Activated naive CD8-positive, alpha-beta T cell treated with anti-CD3 and anti-CD28 coated beads for 36 hours (primary cell): ENCODE results near the gene EPS8L3. TPM values are rescaled to one million over a fixed set of nuclear protein-coding genes. Genes with fewer than 3 reads are reported as not detected.
"Not testable (repeated sequence)": the region's sequence is repeated elsewhere in the genome, so short reads cannot be mapped to it uniquely, and the experiment has no call there.

Source experiments
- DNase-seq: peaks from one replicate; pipeline ENCODE4 v3.0.0; 2021
- H3K27ac Mint-ChIP-seq: one replicate; pipeline ENCODE4 v1.8.0; 2022; ENCODE audit warnings: mild to moderate bottlenecking, moderate library complexity, mixed read lengths
- H3K27me3 Mint-ChIP-seq: one replicate; pipeline ENCODE4 v1.8.0; 2022; ENCODE audit warnings: mild to moderate bottlenecking, mixed read lengths
- H3K36me3 Mint-ChIP-seq: one replicate; pipeline ENCODE4 v1.8.0; 2021; ENCODE audit warnings: mild to moderate bottlenecking, mixed read lengths
- H3K4me1 Mint-ChIP-seq: one replicate; pipeline ENCODE4 v1.8.0; 2021; ENCODE audit warnings: mixed read lengths
- H3K4me3 Mint-ChIP-seq: one replicate; pipeline ENCODE4 v1.8.0; 2022; ENCODE audit warnings: mild to moderate bottlenecking, moderate library complexity, mixed read lengths
- H3K9me3 Mint-ChIP-seq: one replicate; pipeline ENCODE4 v1.8.0; 2022; ENCODE audit warnings: mixed read lengths
- total RNA-seq, 2 experiments: library from RNA; stranded (reverse); gene quantifications; one replicate each; pipeline ENCODE4 v1.2.3, GENCODE V29; 2021

EPS8L3 gene
- total RNA-seq, 2 experiments from 2014 or later, result not detected

GRCh38 chr1:109765896-109766615 is 2.3 kb upstream of the EPS8L3 start:
- H3K4me1 Mint-ChIP-seq, result no peaks in the 10 kb centered on the region
- no peaks in the 10 kb centered on the region for H3K36me3 Mint-ChIP-seq
- H3K9me3 Mint-ChIP-seq, result no peaks in the 10 kb centered on the region
- DNase-seq, result no peak
- H3K27me3 Mint-ChIP-seq, result no peaks in the 10 kb centered on the region
- no peak overlapping the region for H3K27ac Mint-ChIP-seq
- H3K4me3 Mint-ChIP-seq, result no peak overlapping the region

- DNase-seq, result no peak
Measured at GRCh38 chr1:109765483-109765815, 1.7 kb upstream of the EPS8L3 start.

GRCh38 chr1:109764561-109765482 is 1.1 kb upstream of the EPS8L3 start:
- Mint-ChIP-seq H3K27ac (no peak overlapping the region), H3K27me3 (no peaks in the 10 kb centered on the region), H3K36me3 (no peaks in the 10 kb centered on the region), H3K4me3 (no peak overlapping the region), H3K9me3 (no peaks in the 10 kb centered on the region), H3K4me1 (no peaks in the 10 kb centered on the region)
- DNase-seq, result no peak

More at GRCh38 chr1:109765483-109765815, 1.7 kb upstream of the EPS8L3 start:
- Mint-ChIP-seq H3K27ac (no peak overlapping the region), H3K36me3 (no peaks in the 10 kb centered on the region), H3K27me3 (no peaks in the 10 kb centered on the region), H3K4me3 (no peak overlapping the region), H3K4me1 (no peaks in the 10 kb centered on the region), H3K9me3 (no peaks in the 10 kb centered on the region)

GRCh38 chr1:109762821-109763645 is 690 bp downstream of the EPS8L3 start:
- Mint-ChIP-seq H3K27ac (no peak overlapping the region), H3K36me3 (no peaks in the 10 kb centered on the region), H3K4me1 (no peaks in the 10 kb centered on the region), H3K4me3 (no peak overlapping the region), H3K27me3 (no peaks in the 10 kb centered on the region), H3K9me3 (no peaks in the 10 kb centered on the region)
- no peak for DNase-seq

GRCh38 chr1:109762039-109762585 is 1.6 kb downstream of the EPS8L3 start:
- H3K27me3 Mint-ChIP-seq, result no peaks in the 10 kb centered on the region
- H3K9me3 Mint-ChIP-seq, result no peaks in the 10 kb centered on the region
- DNase-seq, result no peak
- no peak overlapping the region for H3K4me3 Mint-ChIP-seq
- H3K4me1 Mint-ChIP-seq, result no peaks in the 10 kb centered on the region
- H3K27ac Mint-ChIP-seq, result no peak overlapping the region
- no peaks in the 10 kb centered on the region for H3K36me3 Mint-ChIP-seq

GRCh38 chr1:109761227-109762038 is 2.3 kb downstream of the EPS8L3 start:
- Mint-ChIP-seq H3K27me3 (no peaks in the 10 kb centered on the region), H3K4me1 (no peaks in the 10 kb centered on the region), H3K27ac (no peak overlapping the region), H3K4me3 (no peak overlapping the region), H3K36me3 (no peaks in the 10 kb centered on the region), H3K9me3 (no peaks in the 10 kb centered on the region)
- no peak for DNase-seq

- Mint-ChIP-seq H3K27ac (no peak overlapping the region), H3K9me3 (no peaks in the 10 kb centered on the region), H3K4me1 (no peaks in the 10 kb centered on the region), H3K4me3 (no peak overlapping the region), H3K27me3 (no peaks in the 10 kb centered on the region), H3K36me3 (no peaks in the 10 kb centered on the region)
- DNase-seq, result no peak
Measured at GRCh38 chr1:109760581-109761226, 3.0 kb downstream of the EPS8L3 start.

- no peak overlapping the region for H3K27ac Mint-ChIP-seq
- no peaks in the 10 kb centered on the region for H3K9me3 Mint-ChIP-seq
- no peak overlapping the region for H3K4me3 Mint-ChIP-seq
- H3K36me3 Mint-ChIP-seq, result no peaks in the 10 kb centered on the region
- H3K4me1 Mint-ChIP-seq, result no peaks in the 10 kb centered on the region
- H3K27me3 Mint-ChIP-seq, result no peaks in the 10 kb centered on the region
- no peak for DNase-seq
Measured at GRCh38 chr1:109759513-109760334, 4.0 kb downstream of the EPS8L3 start.

GRCh38 chr1:109757936-109758786 is 5.6 kb downstream of the EPS8L3 start:
- H3K4me1 Mint-ChIP-seq, result no peaks in the 10 kb centered on the region
- DNase-seq, result no peak
- H3K9me3 Mint-ChIP-seq, result no peaks in the 10 kb centered on the region
- H3K27me3 Mint-ChIP-seq, result no peaks in the 10 kb centered on the region
- H3K27ac Mint-ChIP-seq, result no peak overlapping the region
- no peaks in the 10 kb centered on the region for H3K36me3 Mint-ChIP-seq
- H3K4me3 Mint-ChIP-seq, result no peak overlapping the region

- Mint-ChIP-seq H3K9me3 (no peaks in the 10 kb centered on the region), H3K4me1 (no peaks in the 10 kb centered on the region), H3K27ac (no peak overlapping the region), H3K36me3 (no peaks in the 10 kb centered on the region), H3K27me3 (no peaks in the 10 kb centered on the region), H3K4me3 (no peak overlapping the region)
- no peak for DNase-seq
Measured at GRCh38 chr1:109756848-109757521, 6.7 kb downstream of the EPS8L3 start.

GRCh38 chr1:109756325-109756724 is 7.4 kb downstream of the EPS8L3 start:
- peak overlapping the region; percentile 34 for H3K27ac Mint-ChIP-seq
- not testable (repeated sequence) for H3K27me3 Mint-ChIP-seq, H3K9me3 Mint-ChIP-seq, H3K4me1 Mint-ChIP-seq, DNase-seq, H3K4me3 Mint-ChIP-seq, H3K36me3 Mint-ChIP-seq

GRCh38 chr1:109754738-109755137 is 9.0 kb downstream of the EPS8L3 start:
- Mint-ChIP-seq H3K4me1 (no peaks in the 10 kb centered on the region), H3K27me3 (peaks cover 5% of the 10 kb centered on the region), H3K9me3 (no peaks in the 10 kb centered on the region), H3K4me3 (no peak overlapping the region), H3K27ac (no peak overlapping the region), H3K36me3 (no peaks in the 10 kb centered on the region)
- no peak for DNase-seq
